ENCODE data around the gene RHOF. TPM values are rescaled to one million over a fixed set of nuclear protein-coding genes. Genes with fewer than 3 reads are reported as not detected.

Gene RHOF
- total and polyA plus RNA-seq, 2 of the 13 experiments (the other 11 are each of a cell fraction or from before 2014, with no cell fraction given), result 14.6 to 32.2 TPM

DNA sequence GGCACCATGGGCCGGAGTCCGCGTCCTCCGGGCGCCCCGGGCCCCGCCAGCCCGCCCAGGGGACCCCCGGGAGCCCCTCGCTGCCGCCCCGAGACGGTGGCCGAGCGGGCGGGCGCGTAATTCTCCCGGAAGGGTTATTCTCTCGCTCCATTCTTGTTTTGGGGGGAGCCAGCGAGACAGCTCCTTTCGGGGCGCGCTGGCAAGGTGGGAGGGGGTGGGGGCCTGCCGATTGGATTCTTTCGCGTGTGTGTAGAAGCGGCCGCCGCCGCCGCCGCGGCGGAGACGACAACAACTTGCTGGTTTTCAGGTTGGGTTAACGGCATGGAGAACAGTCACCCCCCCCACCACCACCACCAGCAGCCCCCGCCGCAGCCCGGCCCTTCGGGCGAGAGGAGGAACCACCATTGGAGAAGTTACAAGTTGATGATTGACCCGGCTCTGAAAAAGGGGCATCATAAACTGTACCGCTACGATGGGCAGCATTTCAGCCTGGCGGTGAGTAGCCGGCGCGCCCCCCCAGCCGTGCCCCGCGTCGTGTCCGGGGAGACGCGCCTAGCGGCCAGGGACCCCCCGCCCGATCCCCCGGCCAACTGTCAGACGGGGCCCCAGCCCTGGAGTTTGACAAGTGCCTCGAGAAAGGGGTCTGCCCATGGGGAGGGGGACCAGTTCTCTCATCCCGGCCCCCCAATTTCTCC is 11.1 kb upstream of the RHOF start:
- peak overlapping the region; percentile 98 for H3K9ac ChIP-seq (ENCODE audit: insufficient read depth, low read depth, low read length)
- DNase-seq (ENCODE audit: low spot score), result peak; percentile 55
- H3K27me3 ChIP-seq (ENCODE audit: control insufficient read depth in 1 of 2, insufficient read depth in 2 of 2, low read length in 2 of 2), result no peaks in the 10 kb centered on the region; a peak in 1 of 5 replicates
- no peak for FAIRE-seq
- intact Hi-C loops (cut with micrococcal nuclease; ENCODE audit: unreplicated experiment), result no loop called here
- peaks cover 27% of the 10 kb centered on the region for H3K4me1 ChIP-seq (ENCODE audit: insufficient read depth, low read length)
- in situ Hi-C loops (cut with HindIII; ENCODE audit: extremely low pct_ligation_motif_present, low pct_unique_long_range_greater_than_20kb), result no loop called here
- WGBS (ENCODE audit: low lambda C conversion rate), result 2% methylated on average over 25 of the region's 63 CpGs
- ChIA-PET POLR2A (interaction anchor here (1.5 to 14.5 kb wide), 4 partner anchors 2 to 57 kb away, joined by 4 to 393 read pairs (median 209); partner anchors contain the start of genes HPD, RHOF and SETD1B), CTCF (ENCODE audit: low intra/inter-chr PET ratio, low total read pairs) (no interaction called here)
- no peak overlapping the region for H2AFZ ChIP-seq (ENCODE audit: low read length)
- H3K79me2 ChIP-seq (ENCODE audit: insufficient read depth, low read length), result peaks cover 46% of the 10 kb centered on the region
- BruUV-seq (replicated peaks), result no TSS peak
- no peaks in the 10 kb centered on the region for H3K9me3 ChIP-seq (ENCODE audit: low read length)
- H3K4me3 ChIP-seq (replicated peaks in 1 of 3; ENCODE audit: insufficient read depth in 1 of 3, low read depth in 2 of 3, low read length in 3 of 3), result peak overlapping the region; percentile 71 to 88 (median 79)
- peak overlapping the region; percentile 100 for H3K4me2 ChIP-seq (ENCODE audit: low read depth, low read length)
- peak; percentile 28 for ATAC-seq
- 0 out of 2 replicates have a peak, but pooled peaks cover 2% of the 10 kb centered on the region for H4K20me1 ChIP-seq (ENCODE audit: insufficient read depth, low read length)
- H3K36me3 ChIP-seq (replicated peaks in 1 of 2; ENCODE audit: control insufficient read depth in 1 of 2, insufficient read depth in 2 of 2, low read length in 2 of 2), result peaks cover 9 to 12% of the 10 kb centered on the region in 2 experiments; a peak in 2 of 5 replicates
- H3K27ac ChIP-seq (ENCODE audit: extremely low read length, insufficient read depth, low read length), result peak overlapping the region; percentile 77
- TF ChIP-seq, protein P1, sequence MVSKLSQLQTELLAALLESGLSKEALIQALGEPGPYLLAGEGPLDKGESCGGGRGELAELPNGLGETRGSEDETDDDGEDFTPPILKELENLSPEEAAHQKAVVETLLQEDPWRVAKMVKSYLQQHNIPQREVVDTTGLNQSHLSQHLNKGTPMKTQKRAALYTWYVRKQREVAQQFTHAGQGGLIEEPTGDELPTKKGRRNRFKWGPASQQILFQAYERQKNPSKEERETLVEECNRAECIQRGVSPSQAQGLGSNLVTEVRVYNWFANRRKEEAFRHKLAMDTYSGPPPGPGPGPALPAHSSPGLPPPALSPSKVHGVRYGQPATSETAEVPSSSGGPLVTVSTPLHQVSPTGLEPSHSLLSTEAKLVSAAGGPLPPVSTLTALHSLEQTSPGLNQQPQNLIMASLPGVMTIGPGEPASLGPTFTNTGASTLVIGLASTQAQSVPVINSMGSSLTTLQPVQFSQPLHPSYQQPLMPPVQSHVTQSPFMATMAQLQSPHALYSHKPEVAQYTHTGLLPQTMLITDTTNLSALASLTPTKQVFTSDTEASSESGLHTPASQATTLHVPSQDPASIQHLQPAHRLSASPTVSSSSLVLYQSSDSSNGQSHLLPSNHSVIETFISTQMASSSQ (IDR thresholded peaks at IDR 0.05; ENCODE audit: low read depth), result peak; percentile 60
- TF ChIP-seq, protein P1 (CRISPR knock-in tag; IDR thresholded peaks at IDR 0.05; ENCODE audit: borderline replicate concordance), result peak; percentile 78
- TF ChIP-seq HOXD1 (CRISPR knock-in tag; IDR thresholded peaks at IDR 0.05) (no peak), MTA1 (CRISPR knock-in tag; IDR thresholded peaks at IDR 0.05; ENCODE audit: borderline replicate concordance) (peak; percentile 45; the same call in 1 of the 2 replicates), MYNN (CRISPR knock-in tag; IDR thresholded peaks at IDR 0.05; ENCODE audit: low read depth) (no peak), SRY (CRISPR knock-in tag; IDR thresholded peaks at IDR 0.05) (peak; percentile 63; the same call in 1 of the 2 replicates), ZNF782 (CRISPR knock-in tag; IDR thresholded peaks at IDR 0.05; ENCODE audit: borderline replicate concordance) (0 out of 2 replicates have a peak, but pooled peaks have one; percentile 59), ZNF160 (CRISPR knock-in tag; IDR thresholded peaks at IDR 0.05) (no peak), ASH2L (IDR thresholded peaks at IDR 0.05; ENCODE audit: insufficient read length, low read depth, low read length) (peak; percentile 28), EP300 (IDR thresholded peaks at IDR 0.05; ENCODE audit: low read depth in 2 of 2, low read length in 2 of 2) (no peak), EP300 (CRISPR knock-in tag; IDR thresholded peaks at IDR 0.05; ENCODE audit: borderline replicate concordance) (no peak), HNRNPUL1 (IDR thresholded peaks at IDR 0.05; ENCODE audit: low read depth, low read length) (no peak), POLR2G (IDR thresholded peaks at IDR 0.05; ENCODE audit: low read depth, low read length) (peak; percentile 63; the same call in 1 of the 2 replicates), RAD51 (IDR thresholded peaks at IDR 0.05; ENCODE audit: borderline replicate concordance) (no peak), ZFY (CRISPR knock-in tag; IDR thresholded peaks at IDR 0.05) (peak; percentile 5; the same call in 1 of the 2 replicates)
- TF ChIP-seq, protein P2, sequence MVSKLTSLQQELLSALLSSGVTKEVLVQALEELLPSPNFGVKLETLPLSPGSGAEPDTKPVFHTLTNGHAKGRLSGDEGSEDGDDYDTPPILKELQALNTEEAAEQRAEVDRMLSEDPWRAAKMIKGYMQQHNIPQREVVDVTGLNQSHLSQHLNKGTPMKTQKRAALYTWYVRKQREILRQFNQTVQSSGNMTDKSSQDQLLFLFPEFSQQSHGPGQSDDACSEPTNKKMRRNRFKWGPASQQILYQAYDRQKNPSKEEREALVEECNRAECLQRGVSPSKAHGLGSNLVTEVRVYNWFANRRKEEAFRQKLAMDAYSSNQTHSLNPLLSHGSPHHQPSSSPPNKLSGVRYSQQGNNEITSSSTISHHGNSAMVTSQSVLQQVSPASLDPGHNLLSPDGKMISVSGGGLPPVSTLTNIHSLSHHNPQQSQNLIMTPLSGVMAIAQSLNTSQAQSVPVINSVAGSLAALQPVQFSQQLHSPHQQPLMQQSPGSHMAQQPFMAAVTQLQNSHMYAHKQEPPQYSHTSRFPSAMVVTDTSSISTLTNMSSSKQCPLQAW (CRISPR knock-in tag; IDR thresholded peaks at IDR 0.05), result no peak

Data from HepG2 (cell line).